Measurements from ENCODE around the gene JPH2.

GRCh38 chr20:44153636-44154043 lies 33.3 kb downstream of the JPH2 start:
- TF ChIP-seq CTCF (conservative IDR thresholded peaks at IDR 0.05) (no peak), ZFX (IDR thresholded peaks at IDR 0.05) (no peak)

Data from C4-2B (cell line).